ENCODE results near the gene ADIG. TPM values are rescaled to one million over a fixed set of nuclear protein-coding genes. Genes with fewer than 3 reads are reported as not detected.
"Not testable (repeated sequence)": the region's sequence is repeated elsewhere in the genome, so short reads cannot be mapped to it uniquely, and the experiment has no call there.

The ADIG gene
- total and polyA plus RNA-seq, 12 donors: not detected

DNA sequence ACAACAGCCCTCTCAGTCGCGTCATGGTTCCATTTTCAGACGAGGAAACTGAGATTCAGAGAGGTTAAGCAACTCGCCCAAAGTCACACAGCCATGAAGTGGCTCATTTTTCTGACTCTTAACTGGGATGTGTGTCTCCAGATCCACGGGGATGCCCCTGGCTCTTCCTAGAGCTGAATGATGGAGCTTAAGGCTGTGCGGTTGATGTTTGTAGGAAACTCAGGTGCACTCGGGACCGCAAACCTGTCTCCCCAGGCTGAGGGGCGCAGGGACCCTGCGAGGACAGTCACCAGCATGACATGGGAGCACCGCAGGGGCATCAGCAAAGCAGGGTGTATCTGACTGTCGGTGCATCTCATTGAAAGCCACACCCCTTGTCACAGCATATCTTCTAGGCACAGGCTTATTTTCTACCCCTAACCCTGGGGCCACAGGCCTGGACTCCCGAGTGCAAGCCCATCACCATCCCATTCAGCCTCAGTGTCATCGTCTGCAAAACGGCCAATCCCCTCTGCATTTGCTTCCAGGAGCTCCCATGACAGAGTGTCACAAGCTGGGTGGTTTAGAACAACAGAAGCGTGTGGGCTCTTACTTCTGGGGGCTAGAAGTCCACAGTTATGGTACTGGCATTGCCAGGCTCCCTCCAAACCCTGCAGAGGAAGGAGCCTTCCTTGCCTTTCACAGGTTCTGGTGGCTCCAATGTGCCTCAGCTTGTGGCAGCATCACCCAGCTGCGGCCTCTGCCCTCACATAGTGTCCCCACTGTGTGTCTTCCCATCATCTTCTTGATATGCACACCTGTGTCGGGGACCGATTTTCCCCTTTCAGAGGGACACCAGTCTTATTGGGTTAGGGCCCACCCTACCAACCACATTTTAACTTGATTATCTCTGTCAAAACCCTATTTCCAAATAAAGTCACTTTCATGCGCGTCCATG is 10.7 kb downstream of the ADIG start:
- intact Hi-C loops (cut with DNase I): no loop called here
- 81 to 86% (median 84%) methylated on average over 13 to 21 of the region's 21 CpGs for WGBS, 4 donors
- no peaks in the 10 kb centered on the region for H3K9me3 ChIP-seq (replicated peaks in 1 of 3)
- H3K27me3 ChIP-seq: no peaks in the 10 kb centered on the region
- no peak overlapping the region for H3K27ac ChIP-seq
- H3K4me3 ChIP-seq: no peak overlapping the region
- TF ChIP-seq, protein P1, sequence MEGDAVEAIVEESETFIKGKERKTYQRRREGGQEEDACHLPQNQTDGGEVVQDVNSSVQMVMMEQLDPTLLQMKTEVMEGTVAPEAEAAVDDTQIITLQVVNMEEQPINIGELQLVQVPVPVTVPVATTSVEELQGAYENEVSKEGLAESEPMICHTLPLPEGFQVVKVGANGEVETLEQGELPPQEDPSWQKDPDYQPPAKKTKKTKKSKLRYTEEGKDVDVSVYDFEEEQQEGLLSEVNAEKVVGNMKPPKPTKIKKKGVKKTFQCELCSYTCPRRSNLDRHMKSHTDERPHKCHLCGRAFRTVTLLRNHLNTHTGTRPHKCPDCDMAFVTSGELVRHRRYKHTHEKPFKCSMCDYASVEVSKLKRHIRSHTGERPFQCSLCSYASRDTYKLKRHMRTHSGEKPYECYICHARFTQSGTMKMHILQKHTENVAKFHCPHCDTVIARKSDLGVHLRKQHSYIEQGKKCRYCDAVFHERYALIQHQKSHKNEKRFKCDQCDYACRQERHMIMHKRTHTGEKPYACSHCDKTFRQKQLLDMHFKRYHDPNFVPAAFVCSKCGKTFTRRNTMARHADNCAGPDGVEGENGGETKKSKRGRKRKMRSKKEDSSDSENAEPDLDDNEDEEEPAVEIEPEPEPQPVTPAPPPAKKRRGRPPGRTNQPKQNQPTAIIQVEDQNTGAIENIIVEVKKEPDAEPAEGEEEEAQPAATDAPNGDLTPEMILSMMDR (IDR thresholded peaks at IDR 0.05): no peak
- no peak for TF ChIP-seq POLR2A (IDR thresholded peaks at IDR 0.05)
- H3K4me1 ChIP-seq (replicated peaks in 1 of 2): no peaks in the 10 kb centered on the region
- no peak for DNase-seq
- no peaks in the 10 kb centered on the region for H3K36me3 ChIP-seq (replicated peaks in 1 of 2)

DNA sequence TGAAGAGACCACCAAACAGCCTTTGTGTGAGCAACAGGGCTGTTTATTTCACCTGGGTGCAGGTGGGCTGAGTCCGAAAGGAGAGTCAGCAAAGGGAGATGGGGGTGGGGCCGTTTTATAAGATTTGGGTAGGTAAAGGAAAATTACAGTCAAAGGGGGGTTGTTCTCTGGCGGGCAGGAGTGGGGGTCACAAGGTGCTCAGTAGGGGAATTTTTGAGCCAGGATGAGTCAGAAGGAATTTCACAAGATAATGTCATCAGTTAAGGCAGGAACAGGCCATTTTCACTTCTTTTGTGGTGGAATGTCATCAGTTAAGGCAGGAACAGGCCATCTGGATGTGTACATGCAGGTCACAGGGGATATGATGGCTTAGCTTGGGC is 11.4 kb downstream of the ADIG start:
- DNase-seq; H3K36me3 ChIP-seq (replicated peaks in 1 of 2); H3K9me3 ChIP-seq (replicated peaks in 1 of 3); intact Hi-C loops (cut with DNase I); H3K4me3 ChIP-seq; H3K27me3 ChIP-seq; H3K4me1 ChIP-seq (replicated peaks in 1 of 2); H3K27ac ChIP-seq: not testable (repeated sequence)
- WGBS, 4 donors: 71 to 79% (median 76%) methylated on average over 3 of the region's 3 CpGs

DNA sequence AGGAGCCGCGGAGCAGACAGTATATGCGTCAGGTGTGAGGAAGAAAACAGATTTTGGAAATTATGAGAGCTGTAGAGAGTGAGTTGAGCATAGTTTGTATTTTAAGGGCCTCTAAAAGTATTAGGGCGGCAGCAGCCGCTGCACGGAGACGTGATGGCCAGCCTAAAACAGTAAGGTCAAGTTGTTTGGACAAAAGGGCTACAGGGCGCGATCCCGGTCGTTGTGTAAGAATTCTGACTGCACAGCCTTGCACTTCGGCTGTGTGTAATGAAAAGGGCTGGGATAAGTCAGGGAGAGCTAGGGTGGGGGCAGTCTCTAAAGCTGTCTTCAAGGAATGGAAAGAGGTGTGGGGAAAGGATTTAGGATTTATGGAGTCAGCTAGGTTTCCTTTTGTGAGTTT is 13.3 kb downstream of the ADIG start:
- DNase-seq; H3K27ac ChIP-seq; H3K27me3 ChIP-seq; H3K4me1 ChIP-seq (replicated peaks in 1 of 2); H3K36me3 ChIP-seq (replicated peaks in 1 of 2); H3K9me3 ChIP-seq (replicated peaks in 1 of 3); intact Hi-C loops (cut with DNase I); H3K4me3 ChIP-seq: not testable (repeated sequence)
- 79 to 84% (median 81%) methylated on average over 12 of the region's 12 CpGs for WGBS, 4 donors

DNA sequence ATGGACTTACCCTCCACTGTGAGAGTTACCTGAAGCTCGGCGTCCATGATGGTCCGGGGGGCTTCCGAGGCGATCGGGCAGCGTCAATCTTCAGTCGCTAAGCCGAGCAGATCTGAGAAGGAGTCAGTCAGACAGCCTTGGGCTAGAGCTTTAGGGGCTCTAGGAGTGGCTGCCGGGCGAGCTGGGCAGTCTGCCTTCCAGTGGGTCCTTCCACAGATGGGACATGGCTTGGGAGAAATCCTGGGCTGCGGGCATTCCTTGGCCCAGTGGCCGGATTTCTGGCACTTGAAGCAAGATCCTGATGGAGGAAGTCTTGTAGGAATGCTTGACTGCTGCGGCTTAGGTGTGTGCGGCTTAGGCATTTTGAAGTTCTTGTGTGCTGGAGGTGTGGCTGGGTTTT is 14.9 kb downstream of the ADIG start:
- H3K4me3 ChIP-seq; H3K27ac ChIP-seq; DNase-seq; H3K4me1 ChIP-seq (replicated peaks in 1 of 2); intact Hi-C loops (cut with DNase I); H3K27me3 ChIP-seq; H3K9me3 ChIP-seq (replicated peaks in 1 of 3); H3K36me3 ChIP-seq (replicated peaks in 1 of 2): not testable (repeated sequence)
- 85 to 89% (median 87%) methylated on average over 8 to 15 of the region's 15 CpGs for WGBS, 4 donors

DNA sequence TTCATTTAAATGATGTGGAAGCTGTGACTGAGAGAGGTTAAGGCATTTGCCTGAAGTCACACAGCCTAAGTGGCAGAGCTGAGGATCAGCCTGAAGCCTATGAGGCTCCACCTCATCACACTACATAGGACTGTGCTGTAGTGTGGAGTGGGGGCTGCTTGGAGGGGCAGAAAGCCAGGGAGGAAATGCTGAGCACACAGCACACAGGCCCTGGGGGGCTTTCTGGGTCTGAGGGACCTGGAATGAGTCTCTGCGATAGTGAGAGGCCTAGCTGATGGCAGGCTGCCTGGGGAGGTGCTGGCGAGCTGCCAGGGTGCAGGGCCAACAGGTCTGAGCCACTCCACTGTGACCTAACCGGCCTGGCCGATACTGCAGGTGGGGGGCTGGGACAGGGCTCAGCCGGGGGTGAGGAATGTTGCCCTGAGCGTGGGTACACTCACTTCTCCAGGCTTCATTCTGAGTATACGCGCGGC is 18.4 kb downstream of the ADIG start:
- H3K36me3 ChIP-seq (replicated peaks in 1 of 2): no peaks in the 10 kb centered on the region
- WGBS, 4 donors: 31 to 53% (median 50%) methylated on average over 2 to 9 of the region's 9 CpGs
- peak; percentile 52 to 76 (median 69) for DNase-seq
- peaks cover 19% of the 10 kb centered on the region for H3K27me3 ChIP-seq
- H3K4me3 ChIP-seq: no peak overlapping the region
- TF ChIP-seq, protein P1 (IDR thresholded peaks at IDR 0.05): no peak
- no peak for TF ChIP-seq POLR2A (IDR thresholded peaks at IDR 0.05)
- intact Hi-C loops (cut with DNase I): no loop called here
- H3K27ac ChIP-seq: no peak overlapping the region
- H3K9me3 ChIP-seq (replicated peaks in 1 of 3): no peaks in the 10 kb centered on the region
- no peaks in the 10 kb centered on the region for H3K4me1 ChIP-seq (replicated peaks in 1 of 2)

DNA sequence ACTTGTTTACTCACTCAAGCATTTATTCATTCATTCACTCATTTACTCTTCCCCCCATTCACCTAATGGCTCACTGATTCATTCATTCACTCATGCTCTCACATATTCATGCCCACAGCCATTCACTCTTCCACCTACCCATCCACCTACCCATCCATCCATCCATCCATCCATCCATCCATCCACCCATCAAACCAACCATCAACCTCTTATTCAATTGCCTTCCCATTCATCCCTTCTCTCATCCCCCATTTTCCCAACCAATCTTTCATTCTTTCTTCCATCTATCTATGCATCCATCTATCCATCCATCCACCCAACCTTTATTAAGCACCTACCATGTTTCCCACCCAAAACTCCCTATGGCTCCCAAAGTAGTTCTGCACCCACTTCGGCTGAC is 19.1 kb downstream of the ADIG start:
- DNase-seq: no peak
- no peaks in the 10 kb centered on the region for H3K9me3 ChIP-seq (replicated peaks in 1 of 3)
- TF ChIP-seq POLR2A (IDR thresholded peaks at IDR 0.05): no peak
- TF ChIP-seq, protein P1 (IDR thresholded peaks at IDR 0.05): no peak
- H3K4me3 ChIP-seq: no peak overlapping the region
- intact Hi-C loops (cut with DNase I): no loop called here
- WGBS, 4 donors: 94 to 100% (median 97%) methylated on average over 1 of the region's 1 CpG
- no peaks in the 10 kb centered on the region for H3K36me3 ChIP-seq (replicated peaks in 1 of 2)
- no peaks in the 10 kb centered on the region for H3K4me1 ChIP-seq (replicated peaks in 1 of 2)
- H3K27ac ChIP-seq: no peak overlapping the region
- peaks cover 19% of the 10 kb centered on the region for H3K27me3 ChIP-seq
